Hematopoietic multipotent progenitor cell treated with erythropoietin and hydrocortisone succinate and interleukin-3 and kit ligand, for 17 days (in vitro differentiated cells): ENCODE results near the gene BICD2.

Experiments
- DNase-seq: peaks from one replicate; pipeline ENCODE4 v3.0.0-alpha.2; 2015; ENCODE audit warnings: low spot score

Gene BICD2

DNA sequence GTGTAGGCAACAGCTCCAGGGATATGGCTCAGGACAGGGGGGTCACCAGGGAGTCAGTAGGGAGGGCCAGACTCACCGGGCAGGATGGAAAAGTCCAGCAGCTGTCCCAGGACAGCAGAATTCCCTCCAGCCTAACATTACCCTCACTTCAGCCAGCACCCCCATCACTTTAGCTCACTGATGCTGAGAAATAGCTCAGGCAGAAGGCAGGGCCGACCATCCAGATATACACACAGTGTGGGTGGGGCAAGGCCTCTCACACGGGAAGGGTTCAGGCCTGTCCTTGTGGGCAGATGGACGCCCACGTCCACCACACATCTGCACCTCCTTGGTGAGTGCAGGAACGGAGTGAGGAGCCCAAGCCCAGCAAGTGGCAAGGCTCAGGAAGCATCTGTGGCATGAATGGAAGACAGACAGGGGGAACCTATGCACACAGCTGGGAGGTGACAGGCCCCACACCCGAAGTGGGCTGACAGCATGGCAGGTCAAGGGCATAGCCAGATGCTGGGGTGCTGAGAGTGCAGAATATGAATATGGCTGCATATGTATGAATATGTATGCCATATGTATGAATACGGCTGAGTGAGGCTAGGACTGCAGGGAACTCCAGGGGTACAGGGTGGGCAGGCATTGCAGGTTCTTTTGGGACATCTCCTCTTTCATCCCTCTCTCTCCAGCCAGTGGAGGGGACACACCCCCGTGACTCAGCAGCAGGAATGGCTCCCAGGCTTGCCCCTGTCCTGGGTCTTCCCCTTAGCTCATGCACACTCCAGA lies 17.0 kb downstream of the BICD2 start:
- DNase-seq = no peak

DNA sequence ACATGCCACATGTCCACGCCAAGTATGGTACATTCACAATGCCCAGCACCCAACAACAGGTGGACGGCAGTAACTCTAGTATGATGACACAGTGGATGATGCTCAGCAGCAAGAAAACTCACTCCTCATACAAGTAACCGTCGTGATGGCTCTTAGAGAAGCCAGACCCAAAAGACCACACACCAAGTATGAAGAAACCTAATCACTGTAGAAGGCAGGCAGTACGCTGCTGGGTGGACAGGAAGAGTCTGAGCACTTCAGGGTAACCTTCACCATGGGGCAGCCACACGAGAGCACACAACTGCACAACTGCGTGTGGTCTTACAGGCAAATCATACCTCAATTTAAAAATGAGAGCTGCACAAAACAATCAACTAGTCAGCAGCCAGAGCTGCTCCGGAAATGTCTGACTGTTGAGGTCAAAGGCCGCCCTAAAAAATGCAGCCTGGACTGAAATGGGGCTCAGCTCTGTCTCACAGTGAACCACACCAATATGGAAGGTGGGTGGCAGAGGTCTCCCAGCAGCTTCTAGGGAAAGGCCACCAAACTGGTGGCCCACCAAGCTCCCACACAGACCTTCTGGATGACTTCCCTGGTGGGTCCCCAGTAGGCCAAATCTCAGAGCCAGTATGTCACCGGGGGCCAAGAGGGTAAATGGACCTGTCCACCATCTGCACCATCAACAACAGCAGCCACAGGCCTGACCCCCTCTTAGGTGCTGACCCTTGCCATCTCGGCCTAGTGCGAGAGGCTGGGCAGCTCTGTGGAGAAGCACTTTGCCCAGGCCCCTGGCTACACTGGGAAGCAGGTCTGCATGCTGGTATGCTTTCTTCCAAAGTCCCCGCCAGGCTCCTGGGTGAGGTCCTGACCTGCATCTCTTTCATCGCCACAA lies 17.8 kb downstream of the BICD2 start:
- no peak for DNase-seq

DNA sequence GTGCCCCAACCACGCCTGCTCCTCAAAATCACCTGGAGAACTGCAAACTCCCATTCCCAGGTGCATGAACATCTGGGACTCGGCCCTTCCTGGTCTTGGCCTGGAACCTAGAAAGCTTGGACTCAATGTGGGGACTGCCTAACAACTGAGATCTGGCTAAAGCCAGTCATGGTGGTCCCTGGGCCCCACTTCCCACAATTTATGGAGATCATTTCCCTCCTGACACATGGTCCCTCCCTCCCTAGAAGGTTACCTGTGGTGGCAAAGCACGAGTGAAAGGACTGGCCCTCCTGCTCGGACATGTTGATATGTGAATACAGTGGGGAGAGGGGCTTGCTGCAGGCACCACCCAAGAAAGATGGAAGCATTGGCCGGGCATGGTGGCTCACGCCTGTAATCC lies 18.8 kb downstream of the BICD2 start:
- DNase-seq = no peak

DNA sequence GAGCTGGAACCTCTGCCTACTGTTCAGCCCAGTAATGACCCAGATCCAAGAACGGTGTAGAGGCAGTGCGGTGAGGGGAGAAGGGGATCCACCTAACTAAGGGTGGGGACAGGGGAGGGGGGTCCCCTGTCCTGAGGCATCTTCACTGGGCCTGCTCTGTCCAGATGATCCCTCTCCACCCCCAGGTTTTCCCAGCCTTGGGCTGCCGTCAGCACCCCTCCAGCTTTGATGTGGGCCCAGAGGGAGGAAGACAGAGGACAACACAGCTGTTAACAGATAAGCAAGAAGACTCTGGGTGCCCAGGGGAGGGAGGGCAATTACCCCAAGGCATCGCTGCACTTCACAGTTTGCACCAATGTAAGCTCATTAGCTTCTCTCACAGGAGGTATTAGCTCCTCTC lies 19.3 kb downstream of the BICD2 start:
- no peak for DNase-seq

DNA sequence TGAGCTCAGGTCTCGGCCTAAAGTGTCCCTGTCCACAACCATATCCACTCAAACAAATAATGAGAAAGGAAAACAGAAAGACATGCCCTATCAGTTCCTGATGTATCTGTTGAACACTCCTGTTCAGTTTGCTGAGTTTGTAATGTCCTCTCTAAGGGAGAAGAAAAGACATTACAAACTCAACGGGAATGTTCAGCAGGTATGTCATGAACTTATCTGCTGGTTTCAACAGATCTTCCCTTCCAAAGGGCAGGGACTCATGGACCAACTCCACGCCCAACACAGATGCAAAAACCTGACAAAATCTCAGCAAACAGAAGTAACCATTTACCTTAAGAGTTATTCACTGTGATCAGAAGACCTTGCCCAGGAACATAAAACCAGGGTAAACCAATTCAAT lies 23.7 kb downstream of the BICD2 start:
- DNase-seq = no peak

- DNase-seq = no peak
These were observed 24.1 kb downstream of the BICD2 start for GRCh38 chr9:92740446-92740961.

DNA sequence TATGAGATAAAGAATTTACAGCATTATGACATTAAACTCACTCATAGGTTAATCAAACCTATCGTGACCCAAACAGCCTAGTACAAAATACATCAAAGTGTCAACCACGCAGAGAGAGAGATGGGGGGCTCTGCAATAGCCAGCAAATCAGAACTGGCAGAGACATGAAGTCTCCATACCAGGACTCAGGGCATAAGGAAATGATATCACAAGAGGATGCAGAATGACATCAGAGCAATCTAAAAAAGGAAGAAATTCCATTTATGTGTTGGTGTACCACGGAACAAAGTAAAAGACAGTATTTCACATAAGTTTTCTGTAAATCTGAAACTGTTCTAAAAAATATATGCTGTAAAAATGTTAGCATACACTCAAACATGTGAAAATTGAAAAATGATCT lies 24.6 kb downstream of the BICD2 start:
- DNase-seq = no peak

GRCh38 chr9:92739346-92739970 lies 25.2 kb downstream of the BICD2 start:
- DNase-seq = no peak

GRCh38 chr9:92738661-92739081 lies 26.0 kb downstream of the BICD2 start:
- no peak for DNase-seq

DNA sequence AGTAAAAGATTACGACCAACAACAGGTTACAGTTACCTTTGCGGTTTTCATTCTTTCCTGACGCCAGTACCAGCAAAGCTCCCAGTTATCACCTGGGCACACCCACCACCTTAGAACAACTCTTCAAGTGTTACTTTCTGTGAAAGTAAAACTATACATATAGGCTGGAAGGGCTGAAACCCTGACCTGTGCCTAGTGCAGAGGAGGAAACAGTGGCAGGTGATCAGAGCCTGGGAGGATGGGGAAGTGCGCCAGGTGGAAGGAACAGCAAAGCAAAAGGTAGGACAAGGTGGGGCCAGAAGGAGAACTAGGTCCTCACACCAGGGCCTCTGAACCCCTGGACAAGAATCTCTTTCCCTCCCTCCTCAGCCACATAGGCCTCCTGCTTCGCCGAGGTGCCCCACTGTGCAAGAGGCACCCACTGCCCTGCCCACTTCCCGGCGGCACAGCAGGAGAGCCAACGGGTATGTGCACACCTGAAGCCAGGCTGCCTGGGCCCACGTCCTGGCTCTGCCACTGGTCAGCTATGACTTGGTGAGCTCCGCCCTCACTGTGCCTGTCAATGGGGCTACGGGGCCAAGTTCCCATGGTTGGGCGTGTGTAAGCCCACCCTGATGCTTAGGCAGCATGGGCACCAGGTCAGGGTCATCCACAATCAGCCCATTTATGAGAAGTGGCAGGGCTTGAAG lies 26.9 kb downstream of the BICD2 start:
- no peak for DNase-seq

DNA sequence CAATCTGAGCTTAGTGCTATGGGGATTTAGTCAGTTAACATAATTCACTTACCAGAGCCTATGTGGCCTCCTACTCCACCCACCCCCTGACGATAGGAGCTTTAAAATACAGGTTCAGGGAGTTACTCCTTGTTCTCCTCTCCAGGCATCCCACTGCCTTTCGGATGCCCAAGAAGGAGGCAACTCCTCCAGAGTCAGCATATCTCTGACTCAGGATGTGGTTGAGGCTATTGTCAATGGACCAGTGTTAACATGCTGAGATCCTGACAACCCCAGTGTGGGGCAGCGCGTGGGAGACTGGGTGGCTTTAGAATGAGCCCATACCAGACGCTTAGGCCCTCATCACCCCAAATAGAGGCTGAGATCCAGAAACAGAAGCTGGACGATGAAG lies 27.4 kb downstream of the BICD2 start:
- DNase-seq = no peak

- no peak for DNase-seq
These were observed 27.9 kb downstream of the BICD2 start for GRCh38 chr9:92736563-92737215.

- no peak for DNase-seq
These were observed 28.7 kb downstream of the BICD2 start for GRCh38 chr9:92735636-92736562.

DNA sequence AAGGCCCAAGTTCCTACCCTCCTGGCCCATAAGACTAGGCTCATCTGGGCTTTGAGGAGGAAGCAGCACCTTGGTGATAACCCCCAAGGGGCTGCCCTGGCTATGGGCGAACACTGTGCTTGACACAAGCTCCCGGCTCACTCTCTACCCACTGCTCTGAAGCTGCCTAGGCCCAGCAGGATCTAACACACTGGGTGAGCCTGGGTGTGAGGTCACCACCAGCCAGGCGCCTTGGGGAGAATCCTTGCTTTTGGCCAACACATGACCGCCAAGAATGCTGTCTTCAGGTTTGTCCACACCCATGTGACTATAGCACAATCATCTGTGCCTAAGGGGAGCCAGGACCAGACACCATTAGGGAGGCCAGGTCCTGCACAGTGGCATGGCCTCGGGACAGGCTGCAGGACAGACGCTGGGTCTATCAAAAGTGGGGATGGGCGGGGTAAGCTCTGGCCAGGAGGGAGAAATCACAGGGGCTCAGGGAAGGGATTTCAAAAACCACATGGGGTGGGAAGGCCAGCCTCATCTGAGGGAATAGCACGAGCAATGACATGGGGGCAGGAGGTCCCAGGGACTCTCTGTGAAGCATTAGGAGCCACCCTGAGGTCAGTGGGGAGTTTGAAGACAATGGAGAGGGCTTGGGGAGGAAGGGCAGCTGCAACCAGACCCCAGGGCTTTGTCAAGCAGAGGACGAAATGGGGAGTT lies 29.6 kb downstream of the BICD2 start:
- no peak for DNase-seq

DNA sequence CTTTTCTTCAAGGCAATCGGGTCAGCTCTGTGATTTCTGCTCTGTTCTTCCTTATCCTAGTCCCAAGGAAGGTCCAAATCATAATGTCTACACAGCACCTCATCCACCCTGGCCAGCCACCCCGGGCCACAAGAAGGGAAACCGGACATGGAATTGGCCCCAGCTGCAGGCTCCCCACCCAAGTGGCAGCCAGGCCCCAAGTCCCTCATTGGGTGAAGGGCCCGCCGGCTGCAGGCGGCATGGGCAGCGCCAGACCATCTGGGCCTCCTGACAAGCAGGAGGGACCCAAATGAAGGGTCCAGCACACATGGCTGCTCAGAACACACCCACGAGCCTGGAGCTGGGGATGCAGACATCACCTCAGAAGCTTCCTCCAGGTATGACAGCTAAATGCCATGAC lies 33.7 kb downstream of the BICD2 start:
- no peak for DNase-seq

- DNase-seq = no peak
These were observed 34.9 kb downstream of the BICD2 start for GRCh38 chr9:92729735-92730155.

DNA sequence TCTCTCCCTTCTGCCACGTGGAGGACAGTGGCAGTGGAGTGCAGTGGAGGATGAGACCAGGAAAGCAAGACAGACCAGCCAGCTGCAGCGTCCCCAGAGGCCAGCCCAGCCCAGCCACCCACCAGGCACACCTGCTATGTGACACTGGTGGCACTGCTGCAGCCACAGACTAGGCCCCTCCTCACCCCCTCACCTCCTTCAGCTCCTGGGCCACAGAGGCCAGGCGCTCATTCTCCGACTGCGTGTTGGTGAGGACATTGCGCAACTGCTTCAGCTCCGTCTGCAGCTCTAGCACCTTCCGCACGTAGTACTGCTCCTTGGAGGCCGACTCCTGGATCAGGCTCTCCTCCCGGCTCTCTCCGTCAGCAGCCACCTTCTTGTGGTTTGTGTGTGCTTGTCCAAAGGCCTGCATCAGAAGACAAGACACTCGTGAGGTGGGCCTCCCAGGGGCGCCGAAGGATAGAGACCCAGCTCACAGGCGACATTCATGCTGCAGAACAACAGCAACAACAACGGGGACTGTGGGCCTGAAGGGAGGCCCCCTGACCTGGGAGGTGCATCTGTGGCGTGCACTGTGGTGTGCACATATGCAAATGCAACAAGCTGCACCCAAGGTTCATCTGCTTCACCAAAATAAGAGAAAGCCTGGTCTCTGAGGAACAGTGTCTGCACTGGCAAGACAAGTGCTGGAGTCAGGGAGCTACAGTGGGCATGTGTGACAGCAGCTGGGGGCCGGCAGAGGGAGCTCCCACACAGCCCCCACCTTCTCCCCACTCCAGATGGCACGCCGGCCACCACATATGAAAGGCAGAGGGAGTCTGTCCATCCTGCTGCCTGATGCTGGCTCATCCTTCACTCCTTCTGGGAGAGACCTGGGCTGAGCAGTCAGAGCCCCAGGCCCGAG lies 35.5 kb downstream of the BICD2 start:
- no peak for DNase-seq
